Ovary (tissue), 3 donors: ENCODE results near the gene SIK2.

Experiments
- CTCF ChIP-seq, 3 donors: fragments of 450-650 bp in 2 of 3; fragments of 200-600 bp in 1 of 3; IDR thresholded peaks; one replicate each; pipeline versions ENCODE4 v1.5.1 to v1.8.0; 2016 to 2022; ENCODE audit warnings: antibody characterized with exemption in 3 of 3, mild to moderate bottlenecking in 1 of 3
- POLR2A ChIP-seq: fragments of 450-650 bp; IDR thresholded peaks from one replicate; pipeline ENCODE4 v1.6.1; 2017; ENCODE audit warnings: antibody characterized with exemption, mild to moderate bottlenecking, moderate library complexity
- donor health status: DM: no; HTN: no; CAD: no.

DNA sequence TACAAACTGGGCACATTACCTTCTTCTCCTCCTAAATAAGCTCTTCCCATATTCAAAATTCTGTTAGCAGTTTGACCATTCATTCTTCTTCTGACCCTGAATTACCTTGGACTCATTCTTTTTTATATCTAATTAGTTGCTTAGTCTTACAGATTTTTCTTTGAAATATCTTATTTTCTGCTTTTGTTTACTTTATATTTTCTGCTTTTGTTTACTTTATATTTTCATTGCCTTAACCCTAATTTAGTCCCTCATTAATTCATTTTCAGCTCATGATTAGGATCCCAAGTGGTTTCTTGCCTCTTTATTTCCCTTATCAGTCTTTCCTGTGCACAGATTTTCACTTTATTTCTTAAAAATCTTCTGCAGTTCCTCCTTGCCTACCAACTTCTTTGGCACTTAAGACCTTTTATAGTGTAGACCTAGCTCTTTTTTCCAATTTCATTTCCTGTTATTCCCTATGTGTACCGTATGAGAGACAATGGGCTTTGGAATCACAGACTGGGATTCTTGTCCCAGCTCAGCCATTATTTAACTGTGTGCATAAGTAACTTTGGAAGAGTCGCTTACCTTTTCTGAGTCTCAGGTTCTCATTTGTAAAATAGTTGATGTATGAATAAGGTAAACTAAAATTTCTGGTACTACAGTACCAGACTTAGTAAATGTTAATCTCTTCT lies 39.2 kb downstream of the SIK2 start:
- TF ChIP-seq CTCF (IDR thresholded peaks at IDR 0.05), result no peak
- no peak for TF ChIP-seq POLR2A
